MV-4-11 (cell line): ENCODE measurements around the gene SLC11A1.

Source experiments
- DNase-seq: peaks from one replicate; lab custom pipeline; 2025; lab: John Stamatoyannopoulos, UW

Gene SLC11A1

DNA sequence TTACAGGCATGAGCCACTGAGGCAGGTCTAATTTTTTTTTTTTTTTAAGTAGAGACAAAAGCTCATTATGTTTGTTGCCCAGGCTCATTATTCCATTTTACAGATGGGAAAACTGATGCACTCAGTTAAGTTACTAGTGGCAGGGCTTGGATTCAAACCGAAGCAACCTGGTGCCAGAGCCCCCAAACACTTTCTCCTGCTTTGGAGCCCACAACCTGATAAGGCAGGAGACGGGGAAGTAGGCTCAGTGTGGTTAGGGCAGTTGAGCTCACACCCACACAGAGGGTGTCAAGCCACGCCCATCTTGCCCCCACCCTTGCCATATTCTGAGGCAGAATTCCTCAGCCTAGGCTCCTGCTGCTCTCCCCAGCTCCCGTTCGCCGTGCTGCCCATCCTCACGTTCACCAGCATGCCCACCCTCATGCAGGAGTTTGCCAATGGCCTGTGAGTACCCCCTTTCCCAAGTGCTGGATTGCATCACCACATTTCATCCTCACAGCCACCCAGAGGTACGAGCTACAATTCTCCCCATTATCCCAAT, 11.7 kb downstream of the SLC11A1 start:
- peak; percentile 55 for DNase-seq

DNA sequence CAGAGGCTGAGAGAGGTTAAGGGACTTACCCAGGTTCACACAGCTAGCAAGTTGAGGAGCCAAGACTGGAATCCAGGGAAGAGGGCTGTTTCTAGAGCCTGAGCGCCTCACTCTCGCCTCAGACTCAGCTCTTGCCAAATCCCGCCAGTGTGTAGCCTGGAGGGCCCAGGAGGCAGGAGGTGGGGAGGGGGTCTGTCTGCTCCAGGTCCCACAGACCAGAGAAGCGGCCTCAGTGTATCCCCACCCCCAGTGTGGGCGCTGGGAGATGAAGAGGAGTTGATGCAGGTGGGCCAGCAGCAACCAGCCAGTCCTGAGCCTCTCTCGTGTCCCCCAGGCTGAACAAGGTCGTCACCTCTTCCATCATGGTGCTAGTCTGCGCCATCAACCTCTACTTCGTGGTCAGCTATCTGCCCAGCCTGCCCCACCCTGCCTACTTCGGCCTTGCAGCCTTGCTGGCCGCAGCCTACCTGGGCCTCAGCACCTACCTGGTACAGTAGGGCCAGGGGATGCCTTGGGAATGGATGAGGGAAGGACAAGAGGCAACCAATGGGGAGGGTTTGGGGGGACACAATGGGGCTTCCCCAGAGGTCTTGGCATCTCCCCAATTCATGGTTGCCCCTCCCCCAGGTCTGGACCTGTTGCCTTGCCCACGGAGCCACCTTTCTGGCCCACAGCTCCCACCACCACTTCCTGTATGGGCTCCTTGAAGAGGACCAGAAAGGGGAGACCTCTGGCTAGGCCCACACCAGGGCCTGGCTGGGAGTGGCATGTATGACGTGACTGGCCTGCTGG, 12.4 kb downstream of the SLC11A1 start:
- peak; percentile 50 for DNase-seq

DNA sequence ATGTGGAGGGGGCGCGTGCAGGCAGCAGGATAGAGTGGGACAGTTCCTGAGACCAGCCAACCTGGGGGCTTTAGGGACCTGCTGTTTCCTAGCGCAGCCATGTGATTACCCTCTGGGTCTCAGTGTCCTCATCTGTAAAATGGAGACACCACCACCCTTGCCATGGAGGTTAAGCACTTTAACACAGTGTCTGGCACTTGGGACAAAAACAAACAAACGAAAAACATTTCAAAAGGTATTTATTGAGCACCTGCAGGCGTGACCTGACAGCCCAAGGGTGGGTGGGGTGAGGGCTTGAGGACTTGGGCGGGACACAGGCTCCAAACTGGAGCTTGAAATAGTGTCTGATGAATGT, 13.0 kb downstream of the SLC11A1 start:
- DNase-seq = no peak

- peak; percentile 27 for DNase-seq
Measured at GRCh38 chr2:218395456-218395825, 13.4 kb downstream of the SLC11A1 start.

DNA sequence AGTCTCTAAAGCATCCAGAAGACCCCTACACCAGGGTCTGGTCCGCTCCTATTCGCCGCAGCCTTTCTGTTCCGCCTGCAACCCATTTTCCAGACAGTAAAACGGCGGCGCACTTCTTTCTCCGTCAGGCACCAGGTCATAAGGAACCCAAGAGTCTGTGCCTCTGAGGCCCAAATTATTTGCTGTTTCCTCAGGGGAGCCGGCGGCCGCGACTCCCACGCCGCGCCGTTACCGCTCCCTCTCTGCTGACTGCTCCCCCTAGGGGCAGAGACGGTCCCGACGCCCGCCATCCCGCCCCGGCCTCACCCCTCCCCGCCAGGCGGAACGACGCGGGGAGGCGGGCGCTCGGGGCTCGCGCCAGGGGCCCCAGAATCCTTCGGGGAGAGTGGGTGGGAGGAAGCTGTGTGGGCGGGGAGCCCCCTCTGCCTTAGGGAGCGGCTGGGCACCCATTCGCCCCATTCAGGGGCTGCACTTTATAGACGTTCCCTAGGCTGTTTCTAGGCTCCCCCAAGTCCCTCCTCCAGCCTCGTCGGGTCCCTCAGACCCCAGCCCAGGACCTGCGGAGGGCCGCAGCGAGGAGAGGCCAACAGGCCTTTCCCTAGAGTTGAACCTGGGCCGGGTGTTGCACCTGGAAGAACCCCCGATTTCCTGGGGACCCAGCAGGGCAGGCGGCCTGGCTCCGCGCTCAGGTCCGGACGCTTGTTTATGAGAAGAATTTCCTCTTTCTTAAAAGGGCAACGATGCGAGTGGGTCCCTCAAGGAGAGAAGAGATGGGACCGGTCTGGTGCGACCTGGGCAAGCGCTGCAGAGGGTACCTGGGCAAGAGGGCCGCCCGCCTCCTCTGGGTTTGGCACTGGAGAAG, 14.0 kb downstream of the SLC11A1 start:
- peak; percentile 95 for DNase-seq

DNA sequence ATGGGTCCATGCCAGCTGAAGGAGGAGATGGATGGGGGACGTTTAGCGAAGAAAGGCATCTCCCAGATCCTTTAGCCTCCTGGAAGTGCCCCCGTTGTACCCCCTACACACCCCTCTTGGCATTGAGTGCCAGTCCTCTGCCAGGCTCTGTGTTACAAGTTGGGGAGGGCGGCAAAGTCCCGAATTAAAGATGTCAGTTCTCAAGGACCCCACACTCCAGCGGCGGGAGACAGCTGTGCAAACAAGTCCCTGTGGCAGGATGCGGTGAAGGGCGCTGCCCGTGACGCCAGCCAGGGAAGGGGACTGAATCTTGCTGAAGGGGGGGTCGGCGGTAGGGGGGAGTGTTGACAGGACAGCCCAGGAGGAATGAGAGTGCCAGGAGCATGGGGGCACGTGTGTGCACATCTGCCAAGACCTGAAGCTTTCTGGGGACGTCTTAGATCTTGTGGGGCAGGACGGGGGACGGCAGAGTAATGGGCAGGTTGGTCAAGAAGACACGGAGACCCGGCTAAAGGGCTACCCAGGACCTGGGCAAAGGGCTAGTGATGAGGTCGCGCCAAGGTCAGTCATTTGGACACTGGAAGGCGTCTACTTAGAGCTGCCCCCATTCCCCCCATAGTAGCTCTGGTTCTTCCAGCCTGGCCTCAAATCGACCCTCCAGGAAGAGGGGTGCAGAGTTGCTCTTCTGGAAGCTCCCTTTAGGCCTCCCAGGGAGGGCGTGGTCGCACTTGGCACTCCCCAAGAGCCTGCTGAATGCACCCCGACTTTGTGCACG, 14.8 kb downstream of the SLC11A1 start:
- peak; percentile 63 for DNase-seq

DNA sequence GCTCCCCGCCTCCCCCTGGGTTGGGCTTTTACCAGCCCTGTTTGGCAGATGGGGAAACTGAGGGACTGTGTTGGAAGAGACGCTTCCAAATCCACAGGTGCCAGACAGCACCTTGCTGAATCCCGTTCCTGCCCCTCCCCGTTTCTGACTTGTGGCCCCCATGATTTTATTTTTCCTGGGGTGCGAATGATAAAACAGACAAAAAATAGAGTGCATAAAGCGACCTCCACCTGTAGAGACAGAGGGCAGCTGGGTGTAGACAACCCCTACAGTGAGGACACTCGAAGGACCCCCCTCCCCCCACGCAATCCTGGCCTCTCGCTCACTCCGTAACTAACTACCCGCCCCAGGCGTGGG, 15.4 kb downstream of the SLC11A1 start:
- DNase-seq = no peak

GRCh38 chr2:218397820-218398436, 15.9 kb downstream of the SLC11A1 start:
- peak; percentile 86 for DNase-seq

- peak; percentile 67 for DNase-seq
Measured at GRCh38 chr2:218398437-218399390, 16.6 kb downstream of the SLC11A1 start.

DNA sequence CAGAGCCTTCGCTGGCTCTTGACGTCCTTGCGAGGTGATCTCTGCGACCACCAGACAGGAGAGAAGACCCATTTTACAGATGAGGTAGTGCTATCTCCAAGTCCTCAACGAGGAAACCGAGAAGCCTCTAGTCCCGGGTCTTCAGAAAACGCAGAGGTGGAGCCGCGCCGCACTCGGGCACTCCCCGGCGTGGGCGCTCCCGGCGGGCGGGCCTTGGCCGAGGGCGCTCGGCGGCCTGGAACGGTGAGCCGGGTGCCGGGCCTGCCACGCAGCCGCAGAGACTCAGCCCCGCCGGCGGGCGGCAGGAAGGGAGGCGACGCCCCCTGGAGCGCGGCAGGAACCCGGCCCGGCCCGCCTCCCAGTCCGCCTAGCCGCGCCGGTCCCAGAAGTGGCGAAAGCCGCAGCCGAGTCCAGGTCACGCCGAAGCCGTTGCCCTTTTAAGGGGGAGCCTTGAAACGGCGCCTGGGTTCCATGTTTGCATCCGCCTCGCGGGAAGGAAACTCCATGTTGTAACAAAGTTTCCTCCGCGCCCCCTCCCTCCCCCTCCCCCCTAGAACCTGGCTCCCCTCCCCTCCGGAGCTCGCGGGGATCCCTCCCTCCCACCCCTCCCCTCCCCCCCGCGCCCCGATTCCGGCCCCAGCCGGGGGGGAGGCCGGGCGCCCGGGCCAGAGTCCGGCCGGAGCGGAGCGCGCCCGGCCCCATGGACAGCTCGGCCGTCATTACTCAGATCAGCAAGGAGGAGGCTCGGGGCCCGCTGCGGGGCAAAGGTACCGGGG, 17.5 kb downstream of the SLC11A1 start, which contains the start of gene CTDSP1:
TSS of gene CTDSP1 (plus strand) at position 478 of the 776 bp plus-strand sequence. CDS start at position 701, 223 bp downstream.
- DNase-seq = peak; percentile 92

- DNase-seq = no peak
Measured at GRCh38 chr2:218400167-218400929, 18.3 kb downstream of the SLC11A1 start.

- DNase-seq = no peak
Measured at GRCh38 chr2:218400930-218401881, 19.1 kb downstream of the SLC11A1 start.

- DNase-seq = no peak
Measured at GRCh38 chr2:218401890-218402289, 19.8 kb downstream of the SLC11A1 start.

GRCh38 chr2:218402491-218402901, 20.4 kb downstream of the SLC11A1 start:
- DNase-seq = no peak

DNA sequence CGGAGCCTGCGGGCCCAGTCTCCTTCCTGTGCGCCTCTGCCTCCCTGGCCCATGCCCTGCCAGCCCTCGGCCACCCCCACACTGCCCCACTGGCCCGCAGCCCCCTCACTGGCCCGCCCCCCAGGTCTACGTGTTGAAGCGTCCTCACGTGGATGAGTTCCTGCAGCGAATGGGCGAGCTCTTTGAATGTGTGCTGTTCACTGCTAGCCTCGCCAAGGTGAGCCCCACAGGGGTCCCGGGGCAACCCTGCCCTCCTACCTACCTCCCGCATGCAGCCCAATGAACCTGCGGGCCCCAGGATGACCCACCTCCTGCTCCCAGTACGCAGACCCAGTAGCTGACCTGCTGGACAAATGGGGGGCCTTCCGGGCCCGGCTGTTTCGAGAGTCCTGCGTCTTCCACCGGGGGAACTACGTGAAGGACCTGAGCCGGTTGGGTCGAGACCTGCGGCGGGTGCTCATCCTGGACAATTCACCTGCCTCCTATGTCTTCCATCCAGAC, 20.9 kb downstream of the SLC11A1 start:
- DNase-seq = no peak

DNA sequence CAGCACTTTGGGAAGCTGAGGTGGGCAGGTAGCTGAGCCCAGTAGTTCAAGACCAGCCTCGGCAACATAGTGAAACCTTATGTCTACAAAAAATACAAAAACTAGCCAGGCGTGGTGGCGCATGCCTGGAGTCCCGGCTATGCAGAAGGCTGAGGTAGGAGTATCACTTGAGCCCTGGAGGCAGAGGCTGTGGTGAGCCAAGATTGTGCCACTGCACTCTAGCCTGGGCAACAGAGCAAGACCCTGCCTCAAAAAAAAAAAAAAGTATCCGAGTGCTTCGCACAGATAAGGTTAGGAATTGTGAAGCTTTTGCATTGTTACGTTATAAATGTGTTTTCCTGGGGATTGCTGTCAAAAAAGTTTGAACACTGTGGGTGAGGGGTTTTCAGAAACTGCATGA, 21.7 kb downstream of the SLC11A1 start:
- DNase-seq = no peak

GRCh38 chr2:218404351-218405085, 22.4 kb downstream of the SLC11A1 start:
- DNase-seq = no peak
